ENCODE data around the gene RHBDF1.
"Not testable (repeated sequence)": the region's sequence is repeated elsewhere in the genome, so short reads cannot be mapped to it uniquely, and the experiment has no call there.

Gene RHBDF1

DNA sequence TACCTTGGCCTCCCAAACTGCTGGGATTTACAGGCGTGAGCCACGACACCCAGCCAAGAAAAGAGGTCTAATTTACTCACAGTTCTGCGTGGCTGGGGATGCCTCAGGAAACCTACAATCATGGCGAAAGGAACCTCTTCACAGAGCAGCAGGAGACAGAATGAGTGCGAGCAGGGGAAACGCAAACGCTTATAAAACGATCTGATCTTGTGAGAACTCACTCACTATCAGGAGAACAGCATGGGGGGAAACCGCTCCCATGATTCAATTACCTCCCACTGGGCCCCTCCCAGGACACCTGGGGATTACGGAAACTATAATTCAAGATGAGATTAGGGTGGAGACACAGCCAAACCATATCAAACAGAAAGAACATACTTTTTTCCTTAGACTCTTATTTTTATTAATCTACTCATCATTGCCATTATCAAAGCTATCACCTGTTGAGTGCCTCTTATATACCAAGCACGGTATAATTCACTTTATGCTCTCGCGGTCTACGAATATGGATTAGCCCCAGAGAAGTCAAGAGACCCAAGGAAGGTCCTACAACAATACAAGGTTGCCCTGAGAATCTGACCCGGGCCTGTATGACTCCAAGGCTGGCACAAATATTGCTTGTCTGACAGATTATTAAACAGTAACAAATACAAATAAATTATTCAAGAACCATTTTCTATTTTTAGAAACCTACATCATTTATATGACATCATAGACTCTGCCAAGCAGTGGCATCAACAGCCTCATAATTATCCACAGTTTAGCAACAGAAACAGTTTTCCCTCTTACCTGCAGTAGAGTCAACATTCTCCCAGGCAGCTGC lies 21.5 kb downstream of the RHBDF1 start:
- DNase-seq = no peak
- no peak for TF ChIP-seq CTCF (IDR thresholded peaks at IDR 0.05; ENCODE audit: low read depth, low read length, missing control alignments)
- H3K36me3 ChIP-seq (replicated peaks) = peaks cover 24% of the 10 kb centered on the region
- in situ Hi-C loops (cut with HindIII; ENCODE audit: low pct_ligation_motif_present, low sequenced_read_pairs) = no loop called here
- H3K4me3 ChIP-seq (ENCODE audit: low read depth, low read length) = no peak overlapping the region
- no peak overlapping the region for H3K27ac ChIP-seq
- no peaks in the 10 kb centered on the region for H3K27me3 ChIP-seq (replicated peaks)

GRCh38 chr16:47234-47633 lies 25.2 kb downstream of the RHBDF1 start:
- peaks cover 23% of the 10 kb centered on the region for H3K36me3 ChIP-seq (replicated peaks)
- no peaks in the 10 kb centered on the region for H3K27me3 ChIP-seq (replicated peaks)
- no peak overlapping the region for H3K4me3 ChIP-seq (ENCODE audit: low read depth, low read length)
- DNase-seq = no peak
- no peak overlapping the region for H3K27ac ChIP-seq
- TF ChIP-seq CTCF (IDR thresholded peaks at IDR 0.05; ENCODE audit: low read depth, low read length, missing control alignments) = no peak
- in situ Hi-C loops (cut with HindIII; ENCODE audit: low pct_ligation_motif_present, low sequenced_read_pairs) = no loop called here

- in situ Hi-C loops (cut with HindIII; ENCODE audit: low pct_ligation_motif_present, low sequenced_read_pairs); DNase-seq; H3K4me3 ChIP-seq (ENCODE audit: low read depth, low read length); H3K27ac ChIP-seq; H3K27me3 ChIP-seq (replicated peaks): not testable (repeated sequence)
- peaks cover 23% of the 10 kb centered on the region for H3K36me3 ChIP-seq (replicated peaks)
These were observed 25.9 kb downstream of the RHBDF1 start for GRCh38 chr16:46510-46909.

GRCh38 chr16:45454-45853 lies 27.0 kb downstream of the RHBDF1 start:
- H3K27me3 ChIP-seq (replicated peaks) = no peaks in the 10 kb centered on the region
- in situ Hi-C loops (cut with HindIII; ENCODE audit: low pct_ligation_motif_present, low sequenced_read_pairs) = no loop called here
- no peak for DNase-seq
- no peak for TF ChIP-seq CTCF (IDR thresholded peaks at IDR 0.05; ENCODE audit: low read depth, low read length, missing control alignments)
- peaks cover 20% of the 10 kb centered on the region for H3K36me3 ChIP-seq (replicated peaks)
- H3K27ac ChIP-seq = no peak overlapping the region
- no peak overlapping the region for H3K4me3 ChIP-seq (ENCODE audit: low read depth, low read length)

DNA sequence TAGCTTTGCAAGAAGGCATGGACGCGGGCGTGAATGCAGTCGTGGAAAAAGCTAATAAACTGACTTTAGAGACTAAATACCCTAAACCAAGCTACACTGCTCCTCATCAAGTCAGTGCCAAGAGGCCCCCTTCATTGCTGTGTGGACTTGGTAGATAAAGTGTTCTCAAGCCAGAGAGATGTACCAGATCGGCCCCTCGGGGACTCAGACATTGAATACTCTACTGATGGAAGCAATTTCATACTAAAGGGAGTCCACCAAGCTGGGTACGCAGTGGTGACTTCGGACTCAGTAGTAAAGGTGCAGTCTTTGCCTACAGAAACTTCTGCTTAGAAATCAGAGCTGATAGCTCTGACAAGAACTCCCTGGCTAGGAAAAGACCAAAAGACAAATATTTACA lies 27.8 kb downstream of the RHBDF1 start:
- no peaks in the 10 kb centered on the region for H3K27me3 ChIP-seq (replicated peaks)
- no peak for TF ChIP-seq CTCF (IDR thresholded peaks at IDR 0.05; ENCODE audit: low read depth, low read length, missing control alignments)
- in situ Hi-C loops (cut with HindIII; ENCODE audit: low pct_ligation_motif_present, low sequenced_read_pairs) = no loop called here
- peaks cover 16% of the 10 kb centered on the region for H3K36me3 ChIP-seq (replicated peaks)
- H3K27ac ChIP-seq = no peak overlapping the region
- no peak for DNase-seq
- no peak overlapping the region for H3K4me3 ChIP-seq (ENCODE audit: low read depth, low read length)

- no peak for TF ChIP-seq CTCF (IDR thresholded peaks at IDR 0.05; ENCODE audit: low read depth, low read length, missing control alignments)
- no peak for DNase-seq
- Histone ChIP-seq H3K36me3 (replicated peaks) (peaks cover 14% of the 10 kb centered on the region), H3K27ac (no peak overlapping the region), H3K27me3 (replicated peaks) (no peaks in the 10 kb centered on the region), H3K4me3 (ENCODE audit: low read depth, low read length) (no peak overlapping the region)
- in situ Hi-C loops (cut with HindIII; ENCODE audit: low pct_ligation_motif_present, low sequenced_read_pairs) = no loop called here
These were observed 29.1 kb downstream of the RHBDF1 start for GRCh38 chr16:43294-43693.

Data from brain microvascular endothelial cell (primary cell).